T47D (cell line): Measurements from ENCODE around the gene RFPL1.
A peak's percentile ranks its signal among the peaks of the same experiment; 100 is the strongest.

Experiments used
- DNase-seq, 2 experiments: peaks; one replicate each; pipeline versions ENCODE4 v3.0.0 to v3.0.0-alpha.2; 2011 to 2012; ENCODE audit warnings: low read depth in 1 of 2, low spot score in 1 of 2
- JUND ChIP-seq: IDR thresholded peaks from 2 replicates; pipeline ENCODE4 v1.6.1; 2012; ENCODE audit warnings: low read depth
- in situ Hi-C: cut with HindIII; loops from 2 replicates; pipeline ENCODE4 v1.10.0; 2016; ENCODE audit warnings: low sequenced_read_pairs, low pct_unique_long_range_greater_than_20kb

Gene RFPL1

DNA sequence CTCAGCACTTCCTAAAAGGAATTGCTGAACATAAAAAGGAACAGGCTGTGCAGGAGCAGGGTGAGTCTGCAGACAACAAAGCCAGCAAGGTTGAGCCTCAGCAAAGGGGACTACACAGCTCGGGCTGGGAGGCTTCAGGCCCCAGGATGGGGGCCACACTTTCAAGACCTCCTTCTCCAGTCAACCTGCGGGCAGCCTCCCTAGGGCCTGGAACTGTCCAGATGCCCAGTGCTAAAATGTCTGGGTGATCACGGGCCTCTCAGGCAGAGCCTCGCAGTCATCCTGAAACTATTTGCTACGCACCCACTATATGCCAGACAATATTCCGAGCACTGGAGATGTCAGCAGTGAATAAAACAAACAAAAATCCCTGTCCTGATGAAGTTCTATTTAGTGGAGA lies 37.7 kb downstream of the RFPL1 start:
- peak in 1 of 2 experiments; percentile 23 for DNase-seq
- in situ Hi-C loops = no loop called here
- no peak for TF ChIP-seq JUND

DNA sequence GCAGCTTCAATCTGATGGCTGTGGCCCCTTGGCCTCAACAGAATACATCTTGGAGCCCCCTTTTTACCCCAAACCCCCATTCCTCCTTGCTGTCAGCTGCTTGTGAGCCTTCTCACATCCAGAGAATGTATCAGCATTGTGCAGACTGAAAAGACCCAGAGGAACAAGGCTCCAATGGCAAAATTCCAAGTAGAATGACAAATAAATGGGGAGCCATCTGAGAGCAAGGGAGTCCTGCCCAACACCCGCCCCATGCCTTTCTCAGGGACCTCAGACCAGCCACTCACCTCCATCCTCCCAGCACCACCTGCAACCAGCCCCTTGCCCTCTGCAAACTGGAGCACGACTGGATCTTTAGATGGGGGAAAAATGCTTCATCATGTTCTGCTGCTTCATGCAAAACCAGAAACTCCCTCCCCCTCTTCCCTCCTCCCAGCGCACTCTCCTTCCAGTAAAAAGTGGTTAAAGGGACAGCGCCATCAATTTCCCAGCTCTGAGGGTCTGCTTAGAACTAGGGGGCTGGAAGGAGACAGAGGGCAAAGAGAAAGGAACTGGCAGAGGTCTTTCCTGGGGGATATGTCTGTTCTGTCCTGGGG lies 39.4 kb downstream of the RFPL1 start:
- peak; percentile 31 to 43 for DNase-seq
- in situ Hi-C loops = no loop called here
- no peak for TF ChIP-seq JUND

GRCh38 chr22:29478326-29479276 lies 40.2 kb downstream of the RFPL1 start:
- in situ Hi-C loops = no loop called here
- no peak for TF ChIP-seq JUND
- peak; percentile 48 to 89 for DNase-seq

DNA sequence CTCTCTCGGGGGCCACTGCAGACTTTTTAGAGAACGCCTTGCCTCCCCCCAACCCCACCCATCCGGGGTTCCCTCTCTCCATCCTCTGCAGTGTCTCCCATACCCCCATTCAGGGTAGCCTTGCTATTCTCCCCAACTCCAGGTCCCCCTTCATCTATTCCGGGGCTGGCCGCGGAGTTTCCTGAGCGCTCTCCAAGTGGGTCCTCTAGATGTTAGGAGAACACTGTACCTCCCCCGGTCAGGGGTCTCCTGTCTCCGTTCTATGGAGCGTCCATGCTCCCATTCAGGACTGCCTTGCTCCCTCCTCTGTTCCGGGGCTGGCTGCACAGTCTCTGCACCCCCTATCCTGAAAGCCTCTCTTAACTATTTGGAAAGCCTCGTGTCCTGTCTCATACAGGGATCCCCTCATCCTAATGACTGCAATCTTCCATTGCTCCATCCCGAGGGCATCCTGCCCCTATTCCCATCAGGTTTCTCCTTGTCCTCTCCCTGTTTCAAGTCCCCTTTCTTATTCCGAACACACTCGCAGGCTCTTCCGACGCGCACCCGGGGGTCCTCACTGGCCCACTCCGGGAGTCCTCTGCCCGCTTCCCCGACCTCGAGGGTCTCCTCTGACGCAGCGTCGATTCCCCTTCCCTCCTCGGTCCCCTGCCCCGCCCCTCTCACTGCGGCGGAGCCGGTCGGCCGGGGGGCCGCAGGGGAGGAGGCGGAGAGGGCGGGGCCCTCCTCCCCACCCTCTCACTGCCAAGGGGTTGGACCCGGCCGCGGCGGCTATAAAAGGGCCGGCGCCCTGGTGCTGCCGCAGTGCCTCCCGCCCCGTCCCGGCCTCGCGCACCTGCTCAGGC lies 41.3 kb downstream of the RFPL1 start, which contains the start of gene NEFH:
TSS of gene NEFH (plus strand) at position 802 of the 845 bp plus-strand sequence. CDS start 45 bp downstream, outside the sequence.
- no peak for TF ChIP-seq JUND
- in situ Hi-C loops = no loop called here
- peak in 1 of 2 experiments; percentile 32 for DNase-seq

DNA sequence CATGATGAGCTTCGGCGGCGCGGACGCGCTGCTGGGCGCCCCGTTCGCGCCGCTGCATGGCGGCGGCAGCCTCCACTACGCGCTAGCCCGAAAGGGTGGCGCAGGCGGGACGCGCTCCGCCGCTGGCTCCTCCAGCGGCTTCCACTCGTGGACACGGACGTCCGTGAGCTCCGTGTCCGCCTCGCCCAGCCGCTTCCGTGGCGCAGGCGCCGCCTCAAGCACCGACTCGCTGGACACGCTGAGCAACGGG lies 41.8 kb downstream of the RFPL1 start:
- DNase-seq = no peak
- no peak for TF ChIP-seq JUND
- in situ Hi-C loops = no loop called here

- no peak for DNase-seq
- in situ Hi-C loops = no loop called here
- no peak for TF ChIP-seq JUND
These were observed 42.3 kb downstream of the RFPL1 start for GRCh38 chr22:29480512-29481264.

DNA sequence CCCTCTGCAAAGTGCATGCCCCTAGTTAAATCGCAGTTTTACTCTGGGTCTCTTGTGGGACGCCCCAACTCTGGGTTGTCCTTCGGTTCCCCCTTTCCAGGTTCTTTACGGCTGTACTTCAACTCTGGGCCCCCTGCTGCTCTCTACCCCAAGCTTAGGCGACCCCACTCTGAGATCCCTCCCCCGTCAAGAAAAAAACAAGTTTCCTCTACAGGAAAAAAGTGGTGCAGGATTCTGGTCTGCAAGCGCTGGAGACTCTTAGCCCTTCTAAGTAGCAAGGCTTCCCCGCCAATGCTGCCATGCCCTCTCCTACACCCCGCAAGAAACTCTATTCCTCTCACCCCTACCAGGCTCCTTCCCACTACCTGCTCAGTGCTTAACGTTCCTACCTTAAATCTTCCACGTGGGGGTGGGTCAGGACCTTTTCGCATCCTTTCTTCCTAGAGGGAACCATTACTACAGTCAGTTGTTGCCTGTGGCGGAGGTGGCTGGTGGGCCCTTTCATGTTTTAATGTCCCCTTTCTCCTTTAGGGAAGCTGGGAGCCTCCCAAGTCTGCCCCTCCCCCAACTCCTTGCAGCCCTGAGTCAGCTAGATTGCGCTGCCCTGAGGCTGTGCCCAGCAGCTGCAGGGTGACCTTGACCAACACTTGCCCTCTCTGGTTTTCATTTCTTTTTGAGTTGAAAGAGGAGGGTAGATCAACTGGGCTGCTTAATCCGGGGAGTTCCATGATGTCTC lies 43.0 kb downstream of the RFPL1 start:
- in situ Hi-C loops = no loop called here
- TF ChIP-seq JUND = no peak
- no peak for DNase-seq

GRCh38 chr22:29482253-29482652 lies 43.9 kb downstream of the RFPL1 start:
- DNase-seq = no peak
- in situ Hi-C loops = no loop called here

DNA sequence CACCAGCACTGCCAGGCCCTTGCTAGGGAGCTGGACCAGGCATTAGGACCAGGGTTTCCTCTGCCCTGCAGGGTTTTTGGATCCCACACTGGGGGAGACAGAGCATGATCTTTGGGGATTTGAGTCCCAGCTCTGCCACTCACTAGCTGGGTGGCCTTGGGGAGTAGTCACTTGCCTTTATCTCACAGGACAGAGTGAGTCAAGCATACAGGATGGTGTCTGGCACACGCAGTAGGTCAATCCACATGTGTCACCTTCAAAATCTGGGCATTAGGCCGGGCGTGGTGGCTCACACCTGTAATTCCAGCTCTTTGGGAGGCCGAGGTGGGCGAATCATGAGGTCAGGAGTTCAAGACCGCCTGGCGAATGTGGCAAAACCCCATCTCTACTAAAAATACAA lies 44.3 kb downstream of the RFPL1 start:
- no peak for TF ChIP-seq JUND
- in situ Hi-C loops = no loop called here

More at GRCh38 chr22:29482253-29482652, 43.9 kb downstream of the RFPL1 start:
- TF ChIP-seq JUND = no peak

GRCh38 chr22:29483254-29483653 lies 44.9 kb downstream of the RFPL1 start:
- TF ChIP-seq JUND = no peak
- in situ Hi-C loops = no loop called here
- no peak for DNase-seq

More for the DNA sequence above, 44.3 kb downstream of the RFPL1 start:
- no peak for DNase-seq

DNA sequence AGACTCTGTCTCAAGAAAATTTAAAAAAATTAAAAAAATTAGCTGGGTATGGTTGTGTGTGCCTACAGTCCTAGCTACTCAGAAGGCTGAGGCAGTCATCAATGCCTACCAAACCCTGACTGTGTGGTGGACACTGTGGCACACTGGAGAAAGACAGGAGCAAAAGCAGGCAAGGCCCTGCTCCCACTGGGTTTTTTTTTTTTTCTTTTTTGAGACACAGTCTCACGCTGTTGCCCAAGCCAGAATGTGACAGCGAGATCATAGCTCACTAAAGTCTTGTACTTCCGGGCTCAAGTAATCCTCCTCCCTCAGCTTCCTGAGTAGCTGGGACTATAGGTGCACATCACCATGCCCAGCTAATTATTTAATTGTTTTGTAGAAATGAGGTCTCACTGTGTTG lies 46.3 kb downstream of the RFPL1 start:
- in situ Hi-C loops = no loop called here
- DNase-seq = no peak
- no peak for TF ChIP-seq JUND
